ENCODE measurements around the gene RPS6KL1.
A peak's percentile ranks its signal among the peaks of the same experiment; 100 is the strongest.

The RPS6KL1 gene

DNA sequence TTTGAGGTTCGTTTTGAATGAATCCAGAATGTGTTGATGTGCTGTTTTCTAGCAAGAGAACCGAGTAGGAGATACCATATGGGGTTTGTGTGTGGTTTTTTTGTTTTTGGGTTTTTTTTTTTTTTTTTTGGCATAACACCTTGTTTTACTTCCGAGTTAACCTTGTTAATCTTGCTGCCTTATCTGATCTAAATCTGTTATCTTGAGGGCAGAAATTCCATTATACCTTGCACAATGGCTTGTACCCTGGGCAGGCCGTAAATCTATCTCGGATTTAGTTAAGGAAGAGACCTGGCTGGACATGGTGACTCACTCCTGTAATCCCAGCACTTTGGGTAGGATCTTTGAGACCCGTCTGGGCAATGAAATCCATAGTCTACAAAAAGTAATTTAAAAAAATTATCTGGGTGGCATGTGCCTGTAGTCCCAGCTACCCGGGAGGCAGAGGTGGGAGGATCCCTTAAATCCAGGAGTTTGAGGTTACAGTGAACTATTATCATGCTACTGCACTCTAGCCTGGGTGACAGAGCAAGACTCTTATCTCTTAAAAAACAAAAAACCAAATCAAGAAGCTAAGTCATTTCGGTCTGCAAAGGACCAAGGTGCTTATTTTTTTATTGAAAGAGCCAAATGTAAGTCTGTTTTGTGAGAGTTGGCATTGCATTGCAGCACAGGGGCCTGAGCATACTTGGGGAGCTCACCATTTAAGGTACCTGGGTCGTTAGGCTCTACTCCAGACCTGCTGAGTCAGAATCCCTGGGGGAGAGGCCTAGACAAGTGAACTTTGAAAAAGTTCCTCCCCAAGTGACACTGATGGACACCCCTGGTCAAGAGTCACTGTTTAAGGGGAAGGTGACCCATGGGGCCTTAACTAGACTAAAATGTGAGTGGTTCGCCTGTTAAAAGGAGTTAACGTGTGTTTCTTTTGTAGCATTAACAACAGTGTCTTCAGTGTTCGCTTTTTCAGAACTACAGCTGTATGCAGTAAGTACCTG lies 34.6 kb downstream of the RPS6KL1 start (continued):
- TF ChIP-seq, protein P1, sequence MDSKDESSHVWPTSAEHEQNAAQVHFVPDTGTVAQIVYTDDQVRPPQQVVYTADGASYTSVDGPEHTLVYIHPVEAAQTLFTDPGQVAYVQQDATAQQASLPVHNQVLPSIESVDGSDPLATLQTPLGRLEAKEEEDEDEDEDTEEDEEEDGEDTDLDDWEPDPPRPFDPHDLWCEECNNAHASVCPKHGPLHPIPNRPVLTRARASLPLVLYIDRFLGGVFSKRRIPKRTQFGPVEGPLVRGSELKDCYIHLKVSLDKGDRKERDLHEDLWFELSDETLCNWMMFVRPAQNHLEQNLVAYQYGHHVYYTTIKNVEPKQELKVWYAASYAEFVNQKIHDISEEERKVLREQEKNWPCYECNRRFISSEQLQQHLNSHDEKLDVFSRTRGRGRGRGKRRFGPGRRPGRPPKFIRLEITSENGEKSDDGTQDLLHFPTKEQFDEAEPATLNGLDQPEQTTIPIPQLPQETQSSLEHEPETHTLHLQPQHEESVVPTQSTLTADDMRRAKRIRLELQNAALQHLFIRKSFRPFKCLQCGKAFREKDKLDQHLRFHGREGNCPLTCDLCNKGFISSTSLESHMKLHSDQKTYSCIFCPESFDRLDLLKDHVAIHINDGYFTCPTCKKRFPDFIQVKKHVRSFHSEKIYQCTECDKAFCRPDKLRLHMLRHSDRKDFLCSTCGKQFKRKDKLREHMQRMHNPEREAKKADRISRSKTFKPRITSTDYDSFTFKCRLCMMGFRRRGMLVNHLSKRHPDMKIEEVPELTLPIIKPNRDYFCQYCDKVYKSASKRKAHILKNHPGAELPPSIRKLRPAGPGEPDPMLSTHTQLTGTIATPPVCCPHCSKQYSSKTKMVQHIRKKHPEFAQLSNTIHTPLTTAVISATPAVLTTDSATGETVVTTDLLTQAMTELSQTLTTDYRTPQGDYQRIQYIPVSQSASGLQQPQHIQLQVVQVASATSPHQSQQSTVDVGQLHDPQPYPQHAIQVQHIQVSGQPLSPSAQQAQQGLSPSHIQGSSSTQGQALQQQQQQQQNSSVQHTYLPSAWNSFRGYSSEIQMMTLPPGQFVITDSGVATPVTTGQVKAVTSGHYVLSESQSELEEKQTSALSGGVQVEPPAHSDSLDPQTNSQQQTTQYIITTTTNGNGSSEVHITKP (tag by site-specific recombination; IDR thresholded peaks at IDR 0.05): peak; percentile 81
- TF ChIP-seq, protein P2, sequence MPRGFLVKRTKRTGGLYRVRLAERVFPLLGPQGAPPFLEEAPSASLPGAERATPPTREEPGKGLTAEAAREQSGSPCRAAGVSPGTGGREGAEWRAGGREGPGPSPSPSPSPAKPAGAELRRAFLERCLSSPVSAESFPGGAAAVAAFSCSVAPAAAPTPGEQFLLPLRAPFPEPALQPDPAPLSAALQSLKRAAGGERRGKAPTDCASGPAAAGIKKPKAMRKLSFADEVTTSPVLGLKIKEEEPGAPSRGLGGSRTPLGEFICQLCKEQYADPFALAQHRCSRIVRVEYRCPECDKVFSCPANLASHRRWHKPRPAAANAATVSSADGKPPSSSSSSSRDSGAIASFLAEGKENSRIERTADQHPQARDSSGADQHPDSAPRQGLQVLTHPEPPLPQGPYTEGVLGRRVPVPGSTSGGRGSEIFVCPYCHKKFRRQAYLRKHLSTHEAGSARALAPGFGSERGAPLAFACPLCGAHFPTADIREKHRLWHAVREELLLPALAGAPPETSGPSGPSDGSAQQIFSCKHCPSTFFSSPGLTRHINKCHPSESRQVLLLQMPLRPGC (tag by site-specific recombination; IDR thresholded peaks at IDR 0.05): 0 out of 2 replicates have a peak, but pooled peaks have one; percentile 37
- peak; percentile 48; the same call in 1 of the 2 replicates for TF ChIP-seq SP7 (tag by site-specific recombination; IDR thresholded peaks at IDR 0.05)
- TF ChIP-seq KLF8 (tag by site-specific recombination; IDR thresholded peaks at IDR 0.05): 0 out of 2 replicates have a peak, but pooled peaks have one; percentile 21
- peak; percentile 74 for TF ChIP-seq ZNF600 (tag by site-specific recombination; IDR thresholded peaks at IDR 0.05)
- TF ChIP-seq, protein P3, sequence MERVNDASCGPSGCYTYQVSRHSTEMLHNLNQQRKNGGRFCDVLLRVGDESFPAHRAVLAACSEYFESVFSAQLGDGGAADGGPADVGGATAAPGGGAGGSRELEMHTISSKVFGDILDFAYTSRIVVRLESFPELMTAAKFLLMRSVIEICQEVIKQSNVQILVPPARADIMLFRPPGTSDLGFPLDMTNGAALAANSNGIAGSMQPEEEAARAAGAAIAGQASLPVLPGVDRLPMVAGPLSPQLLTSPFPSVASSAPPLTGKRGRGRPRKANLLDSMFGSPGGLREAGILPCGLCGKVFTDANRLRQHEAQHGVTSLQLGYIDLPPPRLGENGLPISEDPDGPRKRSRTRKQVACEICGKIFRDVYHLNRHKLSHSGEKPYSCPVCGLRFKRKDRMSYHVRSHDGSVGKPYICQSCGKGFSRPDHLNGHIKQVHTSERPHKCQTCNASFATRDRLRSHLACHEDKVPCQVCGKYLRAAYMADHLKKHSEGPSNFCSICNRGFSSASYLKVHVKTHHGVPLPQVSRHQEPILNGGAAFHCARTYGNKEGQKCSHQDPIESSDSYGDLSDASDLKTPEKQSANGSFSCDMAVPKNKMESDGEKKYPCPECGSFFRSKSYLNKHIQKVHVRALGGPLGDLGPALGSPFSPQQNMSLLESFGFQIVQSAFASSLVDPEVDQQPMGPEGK (tag by site-specific recombination; IDR thresholded peaks at IDR 0.05): no peak
- TF ChIP-seq, protein P4, sequence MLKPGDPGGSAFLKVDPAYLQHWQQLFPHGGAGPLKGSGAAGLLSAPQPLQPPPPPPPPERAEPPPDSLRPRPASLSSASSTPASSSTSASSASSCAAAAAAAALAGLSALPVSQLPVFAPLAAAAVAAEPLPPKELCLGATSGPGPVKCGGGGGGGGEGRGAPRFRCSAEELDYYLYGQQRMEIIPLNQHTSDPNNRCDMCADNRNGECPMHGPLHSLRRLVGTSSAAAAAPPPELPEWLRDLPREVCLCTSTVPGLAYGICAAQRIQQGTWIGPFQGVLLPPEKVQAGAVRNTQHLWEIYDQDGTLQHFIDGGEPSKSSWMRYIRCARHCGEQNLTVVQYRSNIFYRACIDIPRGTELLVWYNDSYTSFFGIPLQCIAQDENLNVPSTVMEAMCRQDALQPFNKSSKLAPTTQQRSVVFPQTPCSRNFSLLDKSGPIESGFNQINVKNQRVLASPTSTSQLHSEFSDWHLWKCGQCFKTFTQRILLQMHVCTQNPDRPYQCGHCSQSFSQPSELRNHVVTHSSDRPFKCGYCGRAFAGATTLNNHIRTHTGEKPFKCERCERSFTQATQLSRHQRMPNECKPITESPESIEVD (tag by site-specific recombination; IDR thresholded peaks at IDR 0.05): peak; percentile 68
- TF ChIP-seq, protein P5, sequence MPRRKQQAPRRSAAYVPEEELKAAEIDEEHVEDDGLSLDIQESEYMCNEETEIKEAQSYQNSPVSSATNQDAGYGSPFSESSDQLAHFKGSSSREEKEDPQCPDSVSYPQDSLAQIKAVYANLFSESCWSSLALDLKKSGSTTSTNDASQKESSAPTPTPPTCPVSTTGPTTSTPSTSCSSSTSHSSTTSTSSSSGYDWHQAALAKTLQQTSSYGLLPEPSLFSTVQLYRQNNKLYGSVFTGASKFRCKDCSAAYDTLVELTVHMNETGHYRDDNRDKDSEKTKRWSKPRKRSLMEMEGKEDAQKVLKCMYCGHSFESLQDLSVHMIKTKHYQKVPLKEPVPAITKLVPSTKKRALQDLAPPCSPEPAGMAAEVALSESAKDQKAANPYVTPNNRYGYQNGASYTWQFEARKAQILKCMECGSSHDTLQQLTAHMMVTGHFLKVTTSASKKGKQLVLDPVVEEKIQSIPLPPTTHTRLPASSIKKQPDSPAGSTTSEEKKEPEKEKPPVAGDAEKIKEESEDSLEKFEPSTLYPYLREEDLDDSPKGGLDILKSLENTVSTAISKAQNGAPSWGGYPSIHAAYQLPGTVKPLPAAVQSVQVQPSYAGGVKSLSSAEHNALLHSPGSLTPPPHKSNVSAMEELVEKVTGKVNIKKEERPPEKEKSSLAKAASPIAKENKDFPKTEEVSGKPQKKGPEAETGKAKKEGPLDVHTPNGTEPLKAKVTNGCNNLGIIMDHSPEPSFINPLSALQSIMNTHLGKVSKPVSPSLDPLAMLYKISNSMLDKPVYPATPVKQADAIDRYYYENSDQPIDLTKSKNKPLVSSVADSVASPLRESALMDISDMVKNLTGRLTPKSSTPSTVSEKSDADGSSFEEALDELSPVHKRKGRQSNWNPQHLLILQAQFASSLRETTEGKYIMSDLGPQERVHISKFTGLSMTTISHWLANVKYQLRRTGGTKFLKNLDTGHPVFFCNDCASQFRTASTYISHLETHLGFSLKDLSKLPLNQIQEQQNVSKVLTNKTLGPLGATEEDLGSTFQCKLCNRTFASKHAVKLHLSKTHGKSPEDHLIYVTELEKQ (tag by site-specific recombination; IDR thresholded peaks at IDR 0.05; ENCODE audit: borderline replicate concordance): no peak
- no peak for TF ChIP-seq SCRT1 (tag by site-specific recombination; IDR thresholded peaks at IDR 0.05; ENCODE audit: borderline replicate concordance)

DNA sequence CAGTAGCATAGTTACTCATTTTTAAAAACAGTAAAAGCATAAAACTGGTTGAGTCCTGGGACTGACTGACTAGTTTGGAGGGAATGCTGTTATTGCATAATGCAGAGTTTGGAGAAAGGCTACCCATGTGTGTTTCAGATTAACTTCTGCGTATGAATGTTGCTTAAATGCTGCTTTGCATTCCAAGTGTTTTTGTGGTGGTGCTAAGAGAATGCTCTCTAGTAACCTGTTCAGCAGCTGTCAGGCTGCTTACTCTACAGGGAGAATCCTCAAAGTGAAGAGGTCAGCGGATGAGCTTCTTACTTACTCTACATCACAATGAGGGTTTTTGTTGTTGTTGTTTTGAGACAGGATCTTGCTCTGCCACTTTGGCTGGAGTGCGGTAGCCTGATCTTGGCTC lies 37.1 kb downstream of the RPS6KL1 start:
- H3K4me1 ChIP-seq (ENCODE audit: control insufficient read depth, insufficient read depth, low read length): peaks cover 36% of the 10 kb centered on the region
- H3K27ac ChIP-seq (ENCODE audit: extremely low read depth, low read depth, low read length): no peak overlapping the region

More for the DNA sequence above, 37.1 kb downstream of the RPS6KL1 start:
- TF ChIP-seq ZNF791 (tag by site-specific recombination; IDR thresholded peaks at IDR 0.05) (no peak), PRDM1 (tag by site-specific recombination; IDR thresholded peaks at IDR 0.05) (0 out of 2 replicates have a peak, but pooled peaks have one; percentile 19)
- Histone ChIP-seq H3K36me3 (ENCODE audit: control insufficient read depth in 2 of 2, insufficient read depth in 1 of 2, low read length in 2 of 2) (peaks cover 26 to 55% of the 10 kb centered on the region in 2 experiments), H3K4me3 (ENCODE audit: low read depth, low read length) (no peak overlapping the region), H3K9me3 (ENCODE audit: control insufficient read depth, insufficient read depth, low read depth, low read length) (no peaks in the 10 kb centered on the region)
- ChIA-PET POLR2A (no interaction called here), CTCF (interaction anchor here (0.6 to 1.3 kb wide), 4 partner anchors 21 to 423 kb away, joined by 3 to 7 read pairs (median 4); no protein-coding TSS in a partner anchor)
